ENCODE data around the gene MBNL2.
"Not testable (repeated sequence)": the region's sequence is repeated elsewhere in the genome, so short reads cannot be mapped to it uniquely, and the experiment has no call there.

MBNL2 gene

GRCh38 chr13:97192166-97192565, 30.0 kb upstream of the MBNL2 start:
- H3K9ac ChIP-seq (ENCODE audit: low read length): no peak overlapping the region
- peaks cover 7% of the 10 kb centered on the region for H3K4me1 ChIP-seq (ENCODE audit: insufficient read depth, low read length)
- no peak overlapping the region for H3K4me3 ChIP-seq (ENCODE audit: low read depth in 1 of 2, low read length in 2 of 2)
- no peaks in the 10 kb centered on the region for H3K27me3 ChIP-seq (ENCODE audit: control insufficient read depth in 1 of 2, insufficient read depth in 2 of 2, low read length in 2 of 2)
- no peaks in the 10 kb centered on the region for H3K36me3 ChIP-seq (ENCODE audit: insufficient read depth, low read length)
- no peak overlapping the region for H3K27ac ChIP-seq (ENCODE audit: low read depth, low read length)
- H3K9me3 ChIP-seq (ENCODE audit: low read length): no peaks in the 10 kb centered on the region

GRCh38 chr13:97193577-97193976, 28.6 kb upstream of the MBNL2 start:
- Histone ChIP-seq H3K36me3 (ENCODE audit: insufficient read depth, low read length) (no peaks in the 10 kb centered on the region), H3K4me3 (ENCODE audit: low read depth in 1 of 2, low read length in 2 of 2) (no peak overlapping the region), H3K9me3 (ENCODE audit: low read length) (no peaks in the 10 kb centered on the region), H3K9ac (ENCODE audit: low read length) (no peak overlapping the region), H3K27ac (ENCODE audit: low read depth, low read length) (no peak overlapping the region), H3K27me3 (ENCODE audit: control insufficient read depth in 1 of 2, insufficient read depth in 2 of 2, low read length in 2 of 2) (no peaks in the 10 kb centered on the region), H3K4me1 (ENCODE audit: insufficient read depth, low read length) (peaks cover 7% of the 10 kb centered on the region)

DNA sequence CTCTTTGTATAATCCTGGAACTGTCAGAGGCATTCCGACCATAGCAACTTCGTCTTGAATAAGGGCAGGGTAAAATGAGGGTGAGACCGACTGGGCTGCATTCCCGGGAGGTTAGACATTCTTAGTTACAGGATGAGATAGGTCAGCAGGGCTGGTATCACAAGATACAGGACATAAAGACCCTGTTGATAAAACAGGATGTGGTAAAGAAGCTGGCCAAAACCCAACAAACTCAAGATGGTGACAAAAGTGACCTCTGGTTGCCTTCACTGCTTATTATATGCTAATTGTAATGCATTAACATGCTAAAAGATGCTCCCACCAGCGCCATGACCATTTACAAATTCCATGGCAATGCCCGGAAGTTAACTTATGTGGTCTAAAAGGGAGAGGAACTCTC, 27.7 kb upstream of the MBNL2 start:
- Histone ChIP-seq H3K27ac (ENCODE audit: low read depth, low read length) (no peak overlapping the region), H3K4me1 (ENCODE audit: insufficient read depth, low read length) (peaks cover 7% of the 10 kb centered on the region), H3K9ac (ENCODE audit: low read length) (no peak overlapping the region), H3K27me3 (ENCODE audit: control insufficient read depth in 1 of 2, insufficient read depth in 2 of 2, low read length in 2 of 2) (no peaks in the 10 kb centered on the region), H3K36me3 (ENCODE audit: insufficient read depth, low read length) (no peaks in the 10 kb centered on the region), H3K9me3 (ENCODE audit: low read length) (no peaks in the 10 kb centered on the region), H3K4me3 (ENCODE audit: low read depth in 1 of 2, low read length in 2 of 2) (no peak overlapping the region)

- Histone ChIP-seq H3K27ac (ENCODE audit: low read depth, low read length) (no peak overlapping the region), H3K4me3 (ENCODE audit: low read depth in 1 of 2, low read length in 2 of 2) (no peak overlapping the region), H3K9me3 (ENCODE audit: low read length) (no peaks in the 10 kb centered on the region), H3K36me3 (ENCODE audit: insufficient read depth, low read length) (no peaks in the 10 kb centered on the region), H3K4me1 (ENCODE audit: insufficient read depth, low read length) (no peaks in the 10 kb centered on the region), H3K9ac (ENCODE audit: low read length) (no peak overlapping the region), H3K27me3 (ENCODE audit: control insufficient read depth in 1 of 2, insufficient read depth in 2 of 2, low read length in 2 of 2) (no peaks in the 10 kb centered on the region)
Measured at GRCh38 chr13:97196340-97196739, 25.8 kb upstream of the MBNL2 start.

DNA sequence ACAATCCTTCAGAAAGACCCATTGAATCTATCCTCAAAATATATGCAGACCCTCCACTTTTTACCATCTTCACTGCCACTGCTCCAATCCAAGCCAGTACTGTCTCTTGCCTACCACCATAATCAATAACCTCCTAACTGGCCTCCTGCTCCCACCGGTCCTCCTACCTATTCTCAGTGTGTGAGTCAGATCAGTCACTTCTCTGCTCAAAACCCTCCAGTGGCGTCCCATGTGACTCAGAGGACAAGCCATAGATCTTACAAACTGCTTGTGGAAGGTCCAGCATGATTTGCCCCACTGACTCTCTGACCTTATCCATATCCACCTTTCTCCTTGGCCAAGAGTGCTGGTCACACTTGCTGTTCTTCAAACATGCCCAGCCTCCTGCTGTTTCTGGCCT, 23.4 kb upstream of the MBNL2 start:
- H3K27me3 ChIP-seq (ENCODE audit: control insufficient read depth in 1 of 2, insufficient read depth in 2 of 2, low read length in 2 of 2): no peaks in the 10 kb centered on the region
- H3K9ac ChIP-seq (ENCODE audit: low read length): no peak overlapping the region
- H3K9me3 ChIP-seq (ENCODE audit: low read length): no peaks in the 10 kb centered on the region
- H3K27ac ChIP-seq (ENCODE audit: low read depth, low read length): no peak overlapping the region
- H3K4me1 ChIP-seq (ENCODE audit: insufficient read depth, low read length): no peaks in the 10 kb centered on the region
- H3K36me3 ChIP-seq (ENCODE audit: insufficient read depth, low read length): no peaks in the 10 kb centered on the region
- no peak overlapping the region for H3K4me3 ChIP-seq (ENCODE audit: low read depth in 1 of 2, low read length in 2 of 2)

- no peak overlapping the region for H3K9ac ChIP-seq (ENCODE audit: low read length)
- H3K27me3 ChIP-seq (ENCODE audit: control insufficient read depth in 1 of 2, insufficient read depth in 2 of 2, low read length in 2 of 2): no peaks in the 10 kb centered on the region
- H3K27ac ChIP-seq (ENCODE audit: low read depth, low read length): no peak overlapping the region
Measured at GRCh38 chr13:97199451-97199850, 22.7 kb upstream of the MBNL2 start.

GRCh38 chr13:97200081-97200942, 21.8 kb upstream of the MBNL2 start:
- Histone ChIP-seq H3K36me3 (ENCODE audit: insufficient read depth, low read length) (no peaks in the 10 kb centered on the region), H3K9me3 (ENCODE audit: low read length) (no peaks in the 10 kb centered on the region), H3K9ac (ENCODE audit: low read length) (no peak overlapping the region), H3K4me3 (ENCODE audit: low read depth in 1 of 2, low read length in 2 of 2) (no peak overlapping the region), H3K4me1 (ENCODE audit: insufficient read depth, low read length) (no peaks in the 10 kb centered on the region), H3K27me3 (ENCODE audit: control insufficient read depth in 1 of 2, insufficient read depth in 2 of 2, low read length in 2 of 2) (no peaks in the 10 kb centered on the region), H3K27ac (ENCODE audit: low read depth, low read length) (no peak overlapping the region)

More at GRCh38 chr13:97199451-97199850, 22.7 kb upstream of the MBNL2 start:
- H3K4me3 ChIP-seq (ENCODE audit: low read depth in 1 of 2, low read length in 2 of 2): no peak overlapping the region
- no peaks in the 10 kb centered on the region for H3K9me3 ChIP-seq (ENCODE audit: low read length)
- H3K36me3 ChIP-seq (ENCODE audit: insufficient read depth, low read length): no peaks in the 10 kb centered on the region
- H3K4me1 ChIP-seq (ENCODE audit: insufficient read depth, low read length): no peaks in the 10 kb centered on the region

DNA sequence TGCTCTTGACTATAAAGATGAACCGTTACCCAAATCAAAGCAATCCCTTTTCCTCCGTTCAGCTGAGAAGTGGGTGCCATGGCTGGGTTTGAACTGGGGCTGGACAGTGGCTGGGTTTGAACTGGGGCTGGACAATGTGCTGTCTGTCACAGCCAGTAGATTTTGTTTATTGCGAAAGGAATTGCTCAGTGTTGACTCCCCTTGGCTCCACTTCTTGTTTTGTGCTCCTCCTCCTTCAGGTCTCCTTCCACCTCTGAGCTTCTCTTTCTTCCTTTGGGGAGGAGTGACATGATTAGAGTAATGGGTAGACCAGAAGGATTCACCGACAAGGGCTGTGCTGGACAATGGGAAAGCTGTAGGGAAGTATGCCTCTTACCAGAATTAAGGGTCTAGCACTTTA, 19.4 kb upstream of the MBNL2 start:
- Histone ChIP-seq H3K27me3 (ENCODE audit: control insufficient read depth in 1 of 2, insufficient read depth in 2 of 2, low read length in 2 of 2) (no peaks in the 10 kb centered on the region), H3K4me3 (ENCODE audit: low read depth in 1 of 2, low read length in 2 of 2) (no peak overlapping the region), H3K9ac (ENCODE audit: low read length) (no peak overlapping the region), H3K27ac (ENCODE audit: low read depth, low read length) (no peak overlapping the region), H3K9me3 (ENCODE audit: low read length) (no peaks in the 10 kb centered on the region), H3K4me1 (ENCODE audit: insufficient read depth, low read length) (no peaks in the 10 kb centered on the region), H3K36me3 (ENCODE audit: insufficient read depth, low read length) (no peaks in the 10 kb centered on the region)

DNA sequence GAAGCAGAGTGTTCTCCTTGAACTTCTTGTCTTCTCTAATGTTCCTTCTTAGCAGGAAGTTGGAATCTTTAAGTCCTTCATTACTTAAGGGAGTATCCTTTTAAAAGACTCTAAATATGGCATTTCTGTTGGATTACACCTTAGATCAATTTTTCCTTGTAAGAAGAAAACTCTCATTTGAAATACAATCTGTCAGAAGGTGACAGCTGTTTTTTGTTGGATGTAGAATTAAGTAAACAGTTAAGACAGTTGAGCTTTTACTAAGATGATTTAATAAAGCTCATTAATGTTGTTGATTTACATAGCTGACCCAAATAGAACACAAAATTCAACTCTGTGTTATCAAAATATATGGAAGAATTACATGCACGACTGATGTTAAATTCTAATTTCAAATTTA, 16.7 kb upstream of the MBNL2 start:
- Histone ChIP-seq H3K9me3 (ENCODE audit: low read length) (no peaks in the 10 kb centered on the region), H3K9ac (ENCODE audit: low read length) (no peak overlapping the region), H3K27me3 (ENCODE audit: control insufficient read depth in 1 of 2, insufficient read depth in 2 of 2, low read length in 2 of 2) (no peaks in the 10 kb centered on the region), H3K4me1 (ENCODE audit: insufficient read depth, low read length) (no peaks in the 10 kb centered on the region), H3K4me3 (ENCODE audit: low read depth in 1 of 2, low read length in 2 of 2) (no peak overlapping the region), H3K36me3 (ENCODE audit: insufficient read depth, low read length) (no peaks in the 10 kb centered on the region), H3K27ac (ENCODE audit: low read depth, low read length) (no peak overlapping the region)

GRCh38 chr13:97205982-97206381, 16.2 kb upstream of the MBNL2 start:
- no peak overlapping the region for H3K4me3 ChIP-seq (ENCODE audit: low read depth in 1 of 2, low read length in 2 of 2)
- no peak overlapping the region for H3K27ac ChIP-seq (ENCODE audit: low read depth, low read length)
- no peaks in the 10 kb centered on the region for H3K27me3 ChIP-seq (ENCODE audit: control insufficient read depth in 1 of 2, insufficient read depth in 2 of 2, low read length in 2 of 2)
- no peak overlapping the region for H3K9ac ChIP-seq (ENCODE audit: low read length)
- H3K4me1 ChIP-seq (ENCODE audit: insufficient read depth, low read length): no peaks in the 10 kb centered on the region
- H3K36me3 ChIP-seq (ENCODE audit: insufficient read depth, low read length): no peaks in the 10 kb centered on the region
- no peaks in the 10 kb centered on the region for H3K9me3 ChIP-seq (ENCODE audit: low read length)

DNA sequence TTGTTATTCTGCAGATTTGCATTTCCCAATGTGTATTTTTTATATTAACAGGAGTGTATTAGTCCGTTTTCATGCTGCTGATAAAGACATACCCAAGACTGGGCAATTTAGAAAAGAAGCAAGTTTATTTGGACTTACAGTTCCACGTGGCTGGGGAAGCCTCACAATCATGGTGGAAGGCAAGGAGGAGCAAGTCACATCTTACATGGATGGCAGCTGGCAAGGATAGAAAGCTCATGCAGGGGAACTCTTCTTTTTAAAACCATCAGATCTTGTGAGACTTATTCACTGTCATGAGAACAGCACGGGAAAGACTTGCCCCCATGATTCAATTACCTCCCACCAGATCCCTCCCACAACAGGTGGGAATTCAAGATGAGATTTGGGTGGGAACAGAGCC, 14.9 kb upstream of the MBNL2 start:
- not testable (repeated sequence) for H3K27me3 ChIP-seq (ENCODE audit: control insufficient read depth in 1 of 2, insufficient read depth in 2 of 2, low read length in 2 of 2); H3K9me3 ChIP-seq (ENCODE audit: low read length); H3K4me1 ChIP-seq (ENCODE audit: insufficient read depth, low read length); H3K27ac ChIP-seq (ENCODE audit: low read depth, low read length); H3K36me3 ChIP-seq (ENCODE audit: insufficient read depth, low read length); H3K4me3 ChIP-seq (ENCODE audit: low read depth in 1 of 2, low read length in 2 of 2); H3K9ac ChIP-seq (ENCODE audit: low read length)

DNA sequence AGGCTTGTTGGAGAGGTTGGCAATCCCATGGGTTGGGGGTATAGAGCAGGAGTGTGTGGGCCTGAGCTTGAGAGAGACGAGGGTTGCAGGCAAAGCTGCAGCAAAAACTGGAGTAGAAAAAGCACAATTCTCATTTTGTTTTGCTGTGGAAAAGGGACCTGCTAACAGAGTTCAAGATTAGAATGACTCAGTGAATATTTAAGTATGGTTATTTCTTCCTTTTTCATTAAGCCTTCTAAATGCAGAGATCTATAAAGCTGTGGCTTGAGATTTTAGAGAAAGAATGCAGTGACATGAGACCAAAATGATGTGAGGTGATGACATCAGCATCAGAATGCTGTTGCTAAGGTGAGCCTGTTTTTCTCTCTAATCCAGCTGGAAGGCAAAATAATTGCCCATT, 10.8 kb upstream of the MBNL2 start:
- H3K27ac ChIP-seq (ENCODE audit: low read depth, low read length): no peak overlapping the region
- H3K36me3 ChIP-seq (ENCODE audit: insufficient read depth, low read length): no peaks in the 10 kb centered on the region
- no peak overlapping the region for H3K4me3 ChIP-seq (ENCODE audit: low read depth in 1 of 2, low read length in 2 of 2)
- no peak overlapping the region for H3K9ac ChIP-seq (ENCODE audit: low read length)
- H3K27me3 ChIP-seq (ENCODE audit: control insufficient read depth in 1 of 2, insufficient read depth in 2 of 2, low read length in 2 of 2): no peaks in the 10 kb centered on the region
- H3K9me3 ChIP-seq (ENCODE audit: low read length): no peaks in the 10 kb centered on the region
- H3K4me1 ChIP-seq (ENCODE audit: insufficient read depth, low read length): no peaks in the 10 kb centered on the region

Measured in muscle layer of colon (tissue), 2 donors.